Measurements from ENCODE around the gene BACH2. TPM values are rescaled to one million over a fixed set of nuclear protein-coding genes. Genes with fewer than 3 reads are reported as not detected.
A peak's percentile ranks its signal among the peaks of the same experiment; 100 is the strongest.

BACH2 gene
- total RNA-seq, 2 experiments from 2014 or later, result 60.7 to 66.9 TPM

DNA sequence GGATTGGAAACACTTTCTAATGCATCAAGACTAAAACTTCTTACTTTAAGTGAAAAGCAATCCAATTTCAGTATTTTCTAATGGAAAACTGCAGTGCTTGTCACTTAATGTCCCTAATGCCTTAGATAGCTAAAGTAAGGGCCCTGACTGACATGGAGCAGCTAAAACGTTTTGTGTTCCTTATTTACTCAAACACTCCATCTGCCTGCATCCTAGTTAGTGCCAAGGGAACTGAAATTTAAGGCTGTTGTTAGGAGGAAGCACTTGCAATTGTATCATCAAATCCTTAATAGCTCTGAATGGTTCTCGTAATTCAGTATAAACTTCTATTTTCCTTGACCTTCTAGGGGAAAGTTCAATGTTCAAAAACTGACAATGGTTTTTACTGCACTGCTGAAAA lies 274.9 kb downstream of the BACH2 start:
- ChIA-PET POLR2A (interaction anchor here (1.3 kb wide), 1 partner anchor 40 kb away, joined by 3 read pairs; no protein-coding TSS in a partner anchor), CTCF (interaction anchor here (0.7 to 1.8 kb wide), 2 partner anchors 49 to 81 kb away, joined by 3 to 6 read pairs; no protein-coding TSS in a partner anchor)
- H3K36me3 Mint-ChIP-seq (ENCODE audit: low read depth), result peaks cover 74% of the 10 kb centered on the region
- no peak for DNase-seq
- TF ChIP-seq, protein P1, sequence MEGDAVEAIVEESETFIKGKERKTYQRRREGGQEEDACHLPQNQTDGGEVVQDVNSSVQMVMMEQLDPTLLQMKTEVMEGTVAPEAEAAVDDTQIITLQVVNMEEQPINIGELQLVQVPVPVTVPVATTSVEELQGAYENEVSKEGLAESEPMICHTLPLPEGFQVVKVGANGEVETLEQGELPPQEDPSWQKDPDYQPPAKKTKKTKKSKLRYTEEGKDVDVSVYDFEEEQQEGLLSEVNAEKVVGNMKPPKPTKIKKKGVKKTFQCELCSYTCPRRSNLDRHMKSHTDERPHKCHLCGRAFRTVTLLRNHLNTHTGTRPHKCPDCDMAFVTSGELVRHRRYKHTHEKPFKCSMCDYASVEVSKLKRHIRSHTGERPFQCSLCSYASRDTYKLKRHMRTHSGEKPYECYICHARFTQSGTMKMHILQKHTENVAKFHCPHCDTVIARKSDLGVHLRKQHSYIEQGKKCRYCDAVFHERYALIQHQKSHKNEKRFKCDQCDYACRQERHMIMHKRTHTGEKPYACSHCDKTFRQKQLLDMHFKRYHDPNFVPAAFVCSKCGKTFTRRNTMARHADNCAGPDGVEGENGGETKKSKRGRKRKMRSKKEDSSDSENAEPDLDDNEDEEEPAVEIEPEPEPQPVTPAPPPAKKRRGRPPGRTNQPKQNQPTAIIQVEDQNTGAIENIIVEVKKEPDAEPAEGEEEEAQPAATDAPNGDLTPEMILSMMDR (IDR thresholded peaks at IDR 0.05), result no peak
- H3K4me3 Mint-ChIP-seq, result no peak overlapping the region
- ATAC-seq, result no peak
- H3K9me3 Mint-ChIP-seq, result peaks cover 5% of the 10 kb centered on the region
- peaks cover 72% of the 10 kb centered on the region for H3K4me1 Mint-ChIP-seq (ENCODE audit: low read depth)
- no peaks in the 10 kb centered on the region for H3K27me3 Mint-ChIP-seq
- no peak overlapping the region for H3K27ac Mint-ChIP-seq
- intact Hi-C loops (cut with micrococcal nuclease), result no loop called here

DNA sequence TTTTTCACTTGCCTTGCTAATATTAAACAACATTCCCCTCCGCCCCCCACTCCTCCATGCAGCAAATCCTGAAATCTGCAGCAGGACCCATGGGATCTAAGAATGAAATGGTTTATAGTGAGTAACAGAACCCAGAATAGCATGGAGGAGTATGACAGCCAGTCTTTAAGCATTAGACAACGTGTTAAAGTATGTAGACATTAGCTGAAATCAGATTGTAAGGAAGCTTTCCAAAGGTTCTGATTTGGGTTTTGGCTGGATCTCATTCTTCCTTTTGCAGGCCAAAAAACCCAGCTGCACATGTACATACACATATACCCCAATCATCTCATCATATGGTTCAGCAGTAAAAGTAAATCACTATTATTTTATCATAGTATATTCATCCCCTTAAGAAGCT lies 275.9 kb downstream of the BACH2 start:
- Mint-ChIP-seq H3K4me1 (ENCODE audit: low read depth) (peaks cover 70% of the 10 kb centered on the region), H3K4me3 (no peak overlapping the region), H3K27ac (no peak overlapping the region), H3K9me3 (peaks cover 7% of the 10 kb centered on the region), H3K36me3 (ENCODE audit: low read depth) (peaks cover 81% of the 10 kb centered on the region), H3K27me3 (no peaks in the 10 kb centered on the region)
- TF ChIP-seq, protein P1 (IDR thresholded peaks at IDR 0.05), result no peak
- CTCF ChIA-PET, result interaction anchor here (0.7 to 1.8 kb wide), 2 partner anchors 50 to 81 kb away, joined by 3 to 6 read pairs; no protein-coding TSS in a partner anchor
- intact Hi-C loops (cut with micrococcal nuclease), result no loop called here
- POLR2A ChIA-PET, result interaction anchor here (1.3 to 1.5 kb wide), 2 partner anchors 11 to 41 kb away, joined by 3 read pairs; no protein-coding TSS in a partner anchor
- ATAC-seq (no peak), DNase-seq (no peak)

DNA sequence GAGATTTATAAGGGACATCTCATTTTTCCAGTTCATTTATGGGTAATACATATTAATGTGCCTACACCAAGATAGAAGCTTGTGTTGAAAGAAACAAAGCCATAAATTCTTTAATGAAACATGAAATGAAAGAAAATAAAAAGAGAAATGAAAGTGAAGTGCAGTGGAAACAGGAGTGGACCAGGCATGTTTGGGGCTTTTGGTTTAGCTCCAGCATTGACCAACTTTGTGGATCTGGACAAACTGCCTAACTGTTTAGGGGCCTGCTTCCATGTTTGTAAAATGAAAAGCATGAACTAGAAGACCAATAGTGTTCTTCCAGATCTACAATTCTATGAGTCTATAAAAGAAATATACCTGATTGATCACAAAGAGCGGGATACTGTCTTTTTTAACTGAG lies 277.4 kb downstream of the BACH2 start:
- peaks cover 7% of the 10 kb centered on the region for H3K9me3 Mint-ChIP-seq
- H3K36me3 Mint-ChIP-seq (ENCODE audit: low read depth), result peaks cover 78% of the 10 kb centered on the region
- H3K4me1 Mint-ChIP-seq (ENCODE audit: low read depth), result peaks cover 61% of the 10 kb centered on the region
- TF ChIP-seq, protein P1 (IDR thresholded peaks at IDR 0.05), result no peak
- intact Hi-C loops (cut with micrococcal nuclease), result no loop called here
- no peak overlapping the region for H3K4me3 Mint-ChIP-seq
- ChIA-PET CTCF (interaction anchor here (0.9 to 1.3 kb wide), 3 partner anchors 8 to 78 kb away, joined by 3 to 6 read pairs (median 3); no protein-coding TSS in a partner anchor), POLR2A (interaction anchor here (0.6 to 1.1 kb wide), 4 partner anchors 10 to 337 kb away, joined by 3 read pairs; no protein-coding TSS in a partner anchor)
- ATAC-seq (no peak), DNase-seq (no peak)
- H3K27me3 Mint-ChIP-seq, result no peaks in the 10 kb centered on the region
- peak overlapping the region; percentile 42 for H3K27ac Mint-ChIP-seq

DNA sequence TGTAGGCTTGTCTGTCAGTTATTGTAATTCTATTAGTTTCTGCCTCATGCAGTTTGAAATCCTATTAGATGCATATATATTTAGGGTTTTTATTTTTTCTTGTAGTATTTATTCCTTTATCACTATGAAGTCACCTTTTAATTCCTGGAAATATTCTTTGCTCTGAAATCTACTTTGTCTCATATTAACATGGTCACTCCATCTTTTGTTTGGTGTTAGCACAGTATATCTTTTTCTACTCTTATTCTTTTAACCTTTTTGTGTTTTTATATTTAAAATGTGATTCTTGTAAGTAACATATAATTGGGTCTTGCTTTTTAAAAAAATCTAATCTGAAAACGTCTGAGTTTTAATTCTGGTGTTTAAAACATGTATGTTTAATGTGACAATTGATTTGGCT lies 280.8 kb downstream of the BACH2 start:
- Mint-ChIP-seq H3K27ac (peak overlapping the region; percentile 55), H3K27me3 (no peaks in the 10 kb centered on the region), H3K4me3 (no peak overlapping the region), H3K36me3 (ENCODE audit: low read depth) (peaks cover 75% of the 10 kb centered on the region), H3K4me1 (ENCODE audit: low read depth) (peaks cover 47% of the 10 kb centered on the region), H3K9me3 (peaks cover 6% of the 10 kb centered on the region)
- TF ChIP-seq, protein P1 (IDR thresholded peaks at IDR 0.05), result no peak
- no peak for DNase-seq
- no peak for ATAC-seq
- ChIA-PET POLR2A (no interaction called here), CTCF (no interaction called here)
- intact Hi-C loops (cut with micrococcal nuclease), result no loop called here

DNA sequence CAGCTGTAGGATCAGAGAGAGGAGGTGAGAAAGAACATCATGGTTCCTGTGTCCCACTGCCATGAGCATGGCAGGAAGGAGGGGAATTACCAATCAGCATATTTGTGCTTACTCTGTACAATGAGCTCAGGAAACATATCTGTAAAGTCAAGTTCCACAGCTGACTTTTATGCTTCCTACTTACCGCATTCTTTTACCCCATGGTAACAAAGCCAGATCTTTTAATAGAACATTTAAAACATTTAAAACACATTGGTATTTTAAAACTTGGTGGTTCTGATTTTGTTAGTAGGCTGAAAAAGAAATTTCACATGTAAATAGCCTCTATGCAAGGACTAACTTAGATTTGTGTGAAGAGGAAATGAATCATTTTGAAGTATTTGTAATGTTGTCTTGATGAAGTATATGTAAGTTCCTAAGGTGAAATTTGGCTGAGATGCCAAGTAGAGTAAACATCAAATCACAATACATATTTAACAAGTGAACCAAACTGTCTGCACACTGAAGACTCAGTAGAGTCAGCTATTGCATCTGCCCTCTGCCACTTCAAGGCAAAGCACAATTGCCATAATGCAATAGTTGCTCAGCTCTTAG lies 287.6 kb downstream of the BACH2 start:
- Mint-ChIP-seq H3K4me1 (ENCODE audit: low read depth) (peaks cover 56% of the 10 kb centered on the region), H3K36me3 (ENCODE audit: low read depth) (peaks cover 50% of the 10 kb centered on the region), H3K4me3 (no peak overlapping the region), H3K27me3 (no peaks in the 10 kb centered on the region), H3K9me3 (no peaks in the 10 kb centered on the region), H3K27ac (peak overlapping the region; percentile 82)
- CTCF ChIA-PET, result interaction anchor here (0.6 to 1.4 kb wide), 6 partner anchors 10 to 111 kb away, joined by 3 to 4 read pairs (median 3); no protein-coding TSS in a partner anchor
- POLR2A ChIA-PET, result interaction anchor here (0.8 to 1.6 kb wide), 7 partner anchors 10 to 265 kb away, joined by 3 to 5 read pairs (median 3); no protein-coding TSS in a partner anchor
- ATAC-seq (peak; percentile 84), DNase-seq (no peak)
- intact Hi-C loops (cut with micrococcal nuclease), result no loop called here
- TF ChIP-seq, protein P1 (IDR thresholded peaks at IDR 0.05), result no peak
